ENCODE results near the gene SRSF1. TPM values are rescaled to one million over a fixed set of nuclear protein-coding genes. Genes with fewer than 3 reads are reported as not detected.

Gene SRSF1
- polyA plus RNA-seq, 3 donors, result 51.2 to 72.1 (median 61.6) TPM

GRCh38 chr17:58032691-58033415 lies 25.8 kb upstream of the SRSF1 start:
- Mint-ChIP-seq H3K27ac (peak overlapping the region in 2 of 7 donors; percentile 33 to 52), H3K36me3 (peaks cover 0 to 6% of the 10 kb centered on the region in 2 donors), H3K27me3 (ENCODE audit: low read depth in 3 of 3) (peaks cover 8 to 20% (median 14%) of the 10 kb centered on the region in 3 donors), H3K9me3 (peaks cover 2 to 10% (median 8%) of the 10 kb centered on the region in 7 donors), H3K4me1 (peaks cover 16% of the 10 kb centered on the region), H3K4me3 (no peak overlapping the region)
- H3K79me2 ChIP-seq (ENCODE audit: insufficient read depth, low read length), result no peaks in the 10 kb centered on the region
- no peaks in the 10 kb centered on the region for H3K27me3 ChIP-seq (ENCODE audit: control insufficient read depth in 2 of 2, insufficient read depth in 2 of 2, low read length in 2 of 2)
- no peak overlapping the region for H3K4me2 ChIP-seq (replicated peaks; ENCODE audit: extremely low read depth, low read length, poor library complexity, severe bottlenecking)
- no peak overlapping the region for H3K9ac ChIP-seq (ENCODE audit: insufficient read depth, low read length, poor library complexity, severe bottlenecking)
- peaks cover 11 to 14% of the 10 kb centered on the region in 2 donors for H3K4me1 ChIP-seq (ENCODE audit: control insufficient read depth in 1 of 2, insufficient read depth in 2 of 2, low read length in 2 of 2)
- no peaks in the 10 kb centered on the region for H3K36me3 ChIP-seq (replicated peaks in 1 of 2; ENCODE audit: control insufficient read depth in 1 of 2, insufficient read depth in 2 of 2, low read length in 2 of 2)
- no peaks in the 10 kb centered on the region for H3K9me3 ChIP-seq (replicated peaks in 1 of 2; ENCODE audit: control insufficient read depth in 1 of 2, insufficient read depth in 1 of 2, low read length in 2 of 2)
- no peak for DNase-seq
- H2AFZ ChIP-seq (ENCODE audit: insufficient read depth, low read depth, low read length, poor library complexity, severe bottlenecking), result no peak overlapping the region
- intact Hi-C loops (cut with micrococcal nuclease), result no loop called here
- no peak overlapping the region for H3K4me3 ChIP-seq (replicated peaks in 1 of 3; ENCODE audit: low read depth in 2 of 3, low read length in 3 of 3)
- H3K27ac ChIP-seq (ENCODE audit: low read depth in 1 of 2, low read length in 2 of 2), result no peak overlapping the region
- 44% methylated on average over 3 of the region's 6 CpGs for WGBS (ENCODE audit: insufficient coverage)
- no peak for TF ChIP-seq CTCF (IDR thresholded peaks at IDR 0.05)
- H4K20me1 ChIP-seq (ENCODE audit: insufficient read depth, low read length), result no peaks in the 10 kb centered on the region

GRCh38 chr17:58028578-58028977 lies 21.5 kb upstream of the SRSF1 start:
- Histone ChIP-seq H3K4me1 (ENCODE audit: control insufficient read depth in 1 of 2, insufficient read depth in 2 of 2, low read length in 2 of 2) (peaks cover 24 to 38% of the 10 kb centered on the region in 2 donors), H3K27me3 (ENCODE audit: control insufficient read depth in 2 of 2, insufficient read depth in 2 of 2, low read length in 2 of 2) (peaks cover 0 to 2% of the 10 kb centered on the region in 2 donors), H3K4me2 (replicated peaks; ENCODE audit: extremely low read depth, low read length, poor library complexity, severe bottlenecking) (no peak overlapping the region), H2AFZ (ENCODE audit: insufficient read depth, low read depth, low read length, poor library complexity, severe bottlenecking) (no peak overlapping the region), H3K36me3 (replicated peaks in 1 of 2; ENCODE audit: control insufficient read depth in 1 of 2, insufficient read depth in 2 of 2, low read length in 2 of 2) (no peaks in the 10 kb centered on the region), H3K9ac (ENCODE audit: insufficient read depth, low read length, poor library complexity, severe bottlenecking) (no peak overlapping the region), H3K9me3 (replicated peaks in 1 of 2; ENCODE audit: control insufficient read depth in 1 of 2, insufficient read depth in 1 of 2, low read length in 2 of 2) (no peaks in the 10 kb centered on the region), H3K27ac (ENCODE audit: low read depth in 1 of 2, low read length in 2 of 2) (no peak overlapping the region), H3K79me2 (ENCODE audit: insufficient read depth, low read length) (no peaks in the 10 kb centered on the region), H3K4me3 (replicated peaks in 1 of 3; ENCODE audit: low read depth in 2 of 3, low read length in 3 of 3) (no peak overlapping the region), H4K20me1 (ENCODE audit: insufficient read depth, low read length) (no peaks in the 10 kb centered on the region)
- no peak for DNase-seq
- Mint-ChIP-seq H3K27ac (no peak overlapping the region), H3K9me3 (peaks cover 2 to 11% (median 9%) of the 10 kb centered on the region in 7 donors), H3K36me3 (peaks cover 0 to 6% of the 10 kb centered on the region in 2 donors), H3K4me1 (peaks cover 33% of the 10 kb centered on the region), H3K27me3 (ENCODE audit: low read depth in 3 of 3) (peaks cover 12 to 16% (median 14%) of the 10 kb centered on the region in 3 donors), H3K4me3 (no peak overlapping the region)
- intact Hi-C loops (cut with micrococcal nuclease), result no loop called here
- no peak for TF ChIP-seq CTCF (IDR thresholded peaks at IDR 0.05)
